ENCODE measurements around the gene TPBGL. TPM values are rescaled to one million over a fixed set of nuclear protein-coding genes. Genes with fewer than 3 reads are reported as not detected.
A peak's percentile ranks its signal among the peaks of the same experiment; 100 is the strongest.

TPBGL gene
- total and polyA plus RNA-seq, 5 donors from 2014 or later, result 0.11 to 0.12 TPM; not detected in 3

DNA sequence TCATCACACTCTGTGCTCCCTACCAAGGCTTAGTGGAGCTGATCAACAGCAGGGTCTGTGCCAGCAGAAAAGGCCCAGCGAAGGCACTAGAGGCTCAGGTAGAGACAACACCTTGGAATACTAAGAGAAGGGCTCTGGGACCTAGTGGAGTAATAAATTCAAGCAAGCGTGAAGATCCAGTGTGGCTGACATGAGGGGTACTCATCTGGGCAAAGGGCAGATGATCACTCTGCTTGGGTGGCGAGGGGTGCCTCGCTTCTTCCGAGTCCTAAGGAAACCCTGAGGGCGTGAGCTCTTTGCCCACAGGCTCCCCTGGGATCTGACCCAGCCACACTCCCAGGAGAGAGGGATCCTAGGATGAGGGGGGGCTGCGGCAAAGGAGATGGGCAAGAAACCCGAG lies 3.5 kb upstream of the TPBGL start:
- Mint-ChIP-seq H3K36me3 (peaks cover 5% of the 10 kb centered on the region), H3K27me3 (peaks cover 37% of the 10 kb centered on the region), H3K9me3 (peaks cover 0 to 3% (median 0%) of the 10 kb centered on the region in 7 donors), H3K4me1 (peaks cover 0 to 12% (median 5%) of the 10 kb centered on the region in 4 donors), H3K4me3 (no peak overlapping the region), H3K27ac (peak overlapping the region in 1 of 3 donors; percentile 66)
- Histone ChIP-seq H3K4me1 (ENCODE audit: control insufficient read depth, insufficient read depth, low read length, poor library complexity, severe bottlenecking) (peaks cover 13% of the 10 kb centered on the region), H3K36me3 (ENCODE audit: control insufficient read depth, insufficient read depth, low read length) (no peaks in the 10 kb centered on the region), H3K9me3 (ENCODE audit: control insufficient read depth in 2 of 2, low read length in 2 of 2) (no peaks in the 10 kb centered on the region), H3K27ac (ENCODE audit: insufficient read depth, low read length, poor library complexity, severe bottlenecking) (no peak overlapping the region), H3K4me3 (ENCODE audit: low read depth, low read length) (no peak overlapping the region), H3K27me3 (ENCODE audit: control insufficient read depth, insufficient read depth, low read length) (peaks cover 10% of the 10 kb centered on the region)
- no peak for ATAC-seq (ENCODE audit: low read depth in 2 of 2)
- no peak for DNase-seq

DNA sequence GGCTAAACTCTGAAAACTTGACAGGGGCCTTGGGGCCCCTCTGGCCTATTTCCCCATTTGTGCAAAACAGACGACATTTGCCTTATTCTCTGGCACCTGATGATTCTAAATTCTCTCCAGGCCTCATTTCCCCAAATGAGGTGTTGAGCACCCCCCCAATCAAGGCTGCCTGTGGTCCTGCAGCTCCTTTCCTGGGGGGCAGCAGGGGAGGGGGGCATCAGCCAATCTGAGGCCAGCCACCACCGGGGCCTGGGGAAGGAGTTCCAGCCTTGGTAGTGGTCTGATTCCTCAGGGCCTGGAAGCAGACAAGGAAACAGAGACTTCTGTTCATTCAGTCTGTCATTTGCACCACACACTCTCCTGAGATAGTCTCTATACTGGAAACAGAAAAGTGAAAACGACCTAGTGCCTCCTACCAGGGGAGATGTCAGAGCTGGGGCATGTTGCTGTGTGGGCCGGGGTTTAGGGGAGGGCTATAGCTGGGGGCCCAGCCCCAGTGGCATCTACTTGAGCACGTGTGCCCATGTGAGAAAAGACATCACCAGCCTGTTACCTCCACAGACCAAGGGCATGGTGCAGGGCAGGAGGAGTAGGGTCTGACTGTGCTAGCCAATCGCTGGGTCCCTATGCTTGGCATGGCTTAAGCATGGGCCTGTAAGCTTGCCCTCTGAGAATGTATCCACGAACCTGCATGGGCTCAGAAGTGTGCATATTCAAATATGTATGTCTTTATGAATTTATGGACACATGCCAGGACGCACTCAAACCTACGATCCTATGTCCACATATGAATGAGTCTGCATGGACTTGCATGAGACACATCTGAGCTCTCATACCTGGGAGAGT lies 1.8 kb upstream of the TPBGL start:
- Mint-ChIP-seq H3K4me1 (peaks cover 0 to 24% (median 9%) of the 10 kb centered on the region in 4 donors), H3K27me3 (peaks cover 51% of the 10 kb centered on the region), H3K4me3 (peak overlapping the region; percentile 27 to 71 (median 54)), H3K27ac (no peak overlapping the region), H3K9me3 (peaks cover 0 to 7% (median 0%) of the 10 kb centered on the region in 7 donors), H3K36me3 (peaks cover 1% of the 10 kb centered on the region)
- no peaks in the 10 kb centered on the region for H3K9me3 ChIP-seq (ENCODE audit: control insufficient read depth in 2 of 2, low read length in 2 of 2)
- DNase-seq, result no peak
- H3K36me3 ChIP-seq (ENCODE audit: control insufficient read depth, insufficient read depth, low read length), result no peaks in the 10 kb centered on the region
- peaks cover 17% of the 10 kb centered on the region for H3K4me1 ChIP-seq (ENCODE audit: control insufficient read depth, insufficient read depth, low read length, poor library complexity, severe bottlenecking)
- H3K27ac ChIP-seq (ENCODE audit: insufficient read depth, low read length, poor library complexity, severe bottlenecking), result no peak overlapping the region
- no peak overlapping the region for H3K4me3 ChIP-seq (ENCODE audit: low read depth, low read length)
- peaks cover 20% of the 10 kb centered on the region for H3K27me3 ChIP-seq (ENCODE audit: control insufficient read depth, insufficient read depth, low read length)
- ATAC-seq (ENCODE audit: low read depth in 2 of 2), result no peak

DNA sequence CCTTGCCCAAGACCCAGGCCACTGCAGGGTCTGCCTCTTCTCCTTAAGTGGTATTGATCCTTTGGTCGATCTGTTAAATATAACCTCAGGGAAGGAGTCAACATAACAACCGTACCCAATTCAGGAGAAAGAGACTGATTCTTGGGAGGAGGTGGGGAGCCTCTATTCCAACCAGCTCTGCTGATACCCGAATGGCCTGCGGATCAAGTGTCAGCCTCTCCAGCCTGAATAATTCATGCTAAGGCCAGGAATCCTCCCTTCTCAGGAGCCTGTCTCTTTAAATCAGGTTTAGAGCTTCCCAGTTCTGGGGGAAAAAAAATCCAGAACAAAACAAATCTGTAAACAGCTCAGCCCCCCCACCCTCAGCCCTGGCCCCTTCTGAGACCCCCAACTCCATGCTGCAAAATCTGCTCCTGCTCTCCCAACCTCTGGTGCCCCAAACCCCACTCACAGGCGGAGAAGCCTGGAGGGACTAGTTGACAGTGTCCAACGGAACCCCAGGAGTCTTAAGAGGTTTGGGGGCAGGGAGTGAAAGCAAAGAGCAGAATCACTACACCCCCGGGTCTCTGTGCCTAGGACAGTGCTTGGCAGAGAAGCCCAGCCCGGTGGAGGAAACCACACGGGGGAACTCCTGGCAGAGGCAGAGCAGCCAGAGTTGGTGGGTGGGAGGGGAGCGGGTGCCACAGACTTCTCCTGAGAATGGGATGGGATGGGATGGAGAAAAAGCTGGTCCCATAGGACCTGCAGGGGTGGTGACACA lies 863 bp upstream of the TPBGL start:
- ATAC-seq (ENCODE audit: low read depth in 2 of 2), result no peak

DNA sequence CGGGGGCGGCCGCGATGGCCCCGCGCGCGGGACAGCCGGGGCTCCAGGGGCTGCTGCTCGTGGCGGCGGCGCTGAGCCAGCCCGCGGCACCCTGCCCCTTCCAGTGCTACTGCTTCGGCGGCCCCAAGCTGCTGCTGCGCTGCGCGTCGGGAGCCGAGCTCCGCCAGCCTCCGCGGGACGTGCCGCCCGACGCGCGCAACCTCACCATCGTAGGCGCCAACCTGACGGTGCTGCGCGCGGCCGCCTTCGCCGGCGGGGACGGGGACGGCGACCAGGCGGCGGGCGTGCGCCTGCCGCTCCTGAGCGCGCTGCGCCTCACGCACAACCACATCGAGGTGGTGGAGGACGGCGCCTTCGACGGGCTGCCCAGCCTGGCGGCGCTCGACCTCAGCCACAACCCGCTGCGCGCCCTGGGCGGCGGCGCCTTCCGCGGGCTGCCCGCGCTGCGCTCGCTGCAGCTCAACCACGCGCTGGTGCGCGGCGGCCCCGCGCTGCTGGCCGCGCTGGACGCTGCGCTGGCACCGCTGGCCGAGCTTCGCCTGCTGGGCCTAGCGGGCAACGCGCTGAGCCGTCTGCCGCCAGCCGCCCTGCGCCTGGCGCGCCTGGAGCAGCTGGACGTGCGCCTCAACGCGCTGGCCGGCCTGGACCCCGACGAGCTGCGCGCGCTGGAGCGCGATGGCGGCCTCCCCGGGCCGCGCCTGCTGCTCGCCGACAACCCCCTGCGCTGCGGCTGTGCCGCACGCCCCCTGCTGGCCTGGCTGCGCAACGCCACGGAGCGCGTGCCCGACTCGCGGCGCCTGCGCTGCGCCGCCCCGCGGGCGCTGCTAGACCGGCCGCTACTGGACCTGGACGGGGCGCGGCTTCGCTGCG lies 697 bp downstream of the TPBGL start:
- Histone ChIP-seq H3K4me1 (ENCODE audit: control insufficient read depth, insufficient read depth, low read length, poor library complexity, severe bottlenecking) (peaks cover 17% of the 10 kb centered on the region), H3K4me3 (ENCODE audit: low read depth, low read length) (no peak overlapping the region), H3K36me3 (ENCODE audit: control insufficient read depth, insufficient read depth, low read length) (no peaks in the 10 kb centered on the region), H3K27ac (ENCODE audit: insufficient read depth, low read length, poor library complexity, severe bottlenecking) (no peak overlapping the region), H3K27me3 (ENCODE audit: control insufficient read depth, insufficient read depth, low read length) (peaks cover 22% of the 10 kb centered on the region), H3K9me3 (ENCODE audit: control insufficient read depth in 2 of 2, low read length in 2 of 2) (no peaks in the 10 kb centered on the region)
- Mint-ChIP-seq H3K27ac (no peak overlapping the region), H3K9me3 (peaks cover 0 to 5% (median 0%) of the 10 kb centered on the region in 7 donors), H3K36me3 (no peaks in the 10 kb centered on the region), H3K4me3 (peak overlapping the region; percentile 66 to 89 (median 78)), H3K27me3 (peaks cover 49% of the 10 kb centered on the region), H3K4me1 (peaks cover 0 to 24% (median 9%) of the 10 kb centered on the region in 4 donors)
- DNase-seq, result peak; percentile 73 to 84 (median 80)
- ATAC-seq (ENCODE audit: low read depth in 2 of 2), result peak; percentile 93 to 95

More for the DNA sequence above, 863 bp upstream of the TPBGL start:
- Mint-ChIP-seq H3K9me3 (peaks cover 0 to 7% (median 0%) of the 10 kb centered on the region in 7 donors), H3K36me3 (no peaks in the 10 kb centered on the region), H3K27ac (no peak overlapping the region), H3K4me1 (peaks cover 0 to 24% (median 9%) of the 10 kb centered on the region in 4 donors), H3K27me3 (peaks cover 60% of the 10 kb centered on the region), H3K4me3 (peak overlapping the region; percentile 64 to 94 (median 66))
- H3K4me3 ChIP-seq (ENCODE audit: low read depth, low read length), result no peak overlapping the region
- no peaks in the 10 kb centered on the region for H3K36me3 ChIP-seq (ENCODE audit: control insufficient read depth, insufficient read depth, low read length)
- H3K9me3 ChIP-seq (ENCODE audit: control insufficient read depth in 2 of 2, low read length in 2 of 2), result no peaks in the 10 kb centered on the region
- H3K27me3 ChIP-seq (ENCODE audit: control insufficient read depth, insufficient read depth, low read length), result peaks cover 22% of the 10 kb centered on the region
- no peak overlapping the region for H3K27ac ChIP-seq (ENCODE audit: insufficient read depth, low read length, poor library complexity, severe bottlenecking)
- H3K4me1 ChIP-seq (ENCODE audit: control insufficient read depth, insufficient read depth, low read length, poor library complexity, severe bottlenecking), result peaks cover 17% of the 10 kb centered on the region
- DNase-seq, result no peak

- Histone ChIP-seq H3K9me3 (ENCODE audit: control insufficient read depth in 2 of 2, low read length in 2 of 2) (no peaks in the 10 kb centered on the region), H3K27me3 (ENCODE audit: control insufficient read depth, insufficient read depth, low read length) (peaks cover 22% of the 10 kb centered on the region), H3K36me3 (ENCODE audit: control insufficient read depth, insufficient read depth, low read length) (no peaks in the 10 kb centered on the region), H3K27ac (ENCODE audit: insufficient read depth, low read length, poor library complexity, severe bottlenecking) (no peak overlapping the region), H3K4me3 (ENCODE audit: low read depth, low read length) (no peak overlapping the region), H3K4me1 (ENCODE audit: control insufficient read depth, insufficient read depth, low read length, poor library complexity, severe bottlenecking) (peaks cover 17% of the 10 kb centered on the region)
- DNase-seq (no peak), ATAC-seq (ENCODE audit: low read depth in 2 of 2) (peak; percentile 22 to 25)
- Mint-ChIP-seq H3K4me3 (peak overlapping the region; percentile 80 to 92 (median 84)), H3K9me3 (peaks cover 0 to 5% (median 0%) of the 10 kb centered on the region in 7 donors), H3K27me3 (peaks cover 49% of the 10 kb centered on the region), H3K4me1 (peaks cover 0 to 24% (median 9%) of the 10 kb centered on the region in 4 donors), H3K27ac (peak overlapping the region in 2 of 3 donors; percentile 31 to 96), H3K36me3 (no peaks in the 10 kb centered on the region)
These were observed 1.5 kb downstream of the TPBGL start for GRCh38 chr11:75241906-75242644.

- no peaks in the 10 kb centered on the region for H3K9me3 ChIP-seq (ENCODE audit: control insufficient read depth in 2 of 2, low read length in 2 of 2)
- peaks cover 48% of the 10 kb centered on the region for H3K27me3 Mint-ChIP-seq
- DNase-seq (no peak), ATAC-seq (ENCODE audit: low read depth in 2 of 2) (no peak)
- peak overlapping the region; percentile 80 to 92 (median 84) for H3K4me3 Mint-ChIP-seq
- peaks cover 0 to 5% (median 0%) of the 10 kb centered on the region in 7 donors for H3K9me3 Mint-ChIP-seq
- H3K4me1 ChIP-seq (ENCODE audit: control insufficient read depth, insufficient read depth, low read length, poor library complexity, severe bottlenecking), result peaks cover 17% of the 10 kb centered on the region
- H3K36me3 Mint-ChIP-seq, result no peaks in the 10 kb centered on the region
- peaks cover 0 to 24% (median 9%) of the 10 kb centered on the region in 4 donors for H3K4me1 Mint-ChIP-seq
- no peak overlapping the region for H3K4me3 ChIP-seq (ENCODE audit: low read depth, low read length)
- H3K36me3 ChIP-seq (ENCODE audit: control insufficient read depth, insufficient read depth, low read length), result no peaks in the 10 kb centered on the region
- no peak overlapping the region for H3K27ac ChIP-seq (ENCODE audit: insufficient read depth, low read length, poor library complexity, severe bottlenecking)
- peaks cover 22% of the 10 kb centered on the region for H3K27me3 ChIP-seq (ENCODE audit: control insufficient read depth, insufficient read depth, low read length)
- no peak overlapping the region for H3K27ac Mint-ChIP-seq
These were observed 2.4 kb downstream of the TPBGL start for GRCh38 chr11:75242722-75243600.
